ENCODE measurements around the gene MSANTD3. TPM values are rescaled to one million over a fixed set of nuclear protein-coding genes. Genes with fewer than 3 reads are reported as not detected.

MSANTD3 gene
- total and polyA plus RNA-seq, 2 of the 4 experiments (the other 2 are of a cell fraction), result 45.5 to 55.9 TPM

- H3K56ac ChIP-seq (ENCODE audit: extremely low read depth, insufficient read depth, low read length), result no peak overlapping the region
- no peak overlapping the region for H3K14ac ChIP-seq (replicated peaks; ENCODE audit: low read depth, low read length)
- no peaks in the 10 kb centered on the region for H3K9me3 ChIP-seq (ENCODE audit: control insufficient read depth, insufficient read depth, low read length)
- H4K8ac ChIP-seq (ENCODE audit: low read depth in 2 of 2, low read length in 2 of 2), result no peak overlapping the region
- H4K20me1 ChIP-seq (ENCODE audit: insufficient read depth, low read length), result peaks cover 3% of the 10 kb centered on the region; the same call in 1 of the 2 replicates
- H3K79me1 ChIP-seq (ENCODE audit: low read depth in 1 of 2, low read length in 2 of 2), result peaks cover 16 to 31% of the 10 kb centered on the region in 2 experiments
- no peak overlapping the region for H2BK20ac ChIP-seq (ENCODE audit: low read depth, low read length)
- H4K91ac ChIP-seq (ENCODE audit: insufficient read depth, low read depth, low read length), result no peak overlapping the region
- no peak overlapping the region for H2BK5ac ChIP-seq (ENCODE audit: low read depth, low read length, poor library complexity, severe bottlenecking)
- in situ Hi-C loops (cut with MboI; ENCODE audit: low sequenced_read_pairs), result no loop called here
- H2BK120ac ChIP-seq (ENCODE audit: low read depth, low read length), result no peak overlapping the region
- no peak overlapping the region for H2AK9ac ChIP-seq (replicated peaks; ENCODE audit: low read depth, low read length, poor library complexity)
- H3K4me1 ChIP-seq (ENCODE audit: control insufficient read depth, insufficient read depth, low read length), result no peaks in the 10 kb centered on the region
- H3K27me3 ChIP-seq (ENCODE audit: control insufficient read depth, insufficient read depth, low read length), result no peaks in the 10 kb centered on the region
- no peak overlapping the region; the same call in 1 of the 2 replicates for H3K18ac ChIP-seq (ENCODE audit: low read depth, low read length)
- no TSS peak for BruUV-seq (replicated peaks)
- H3K4me3 ChIP-seq (ENCODE audit: insufficient read depth, low read depth, low read length), result peak overlapping the region; percentile 90
- peak overlapping the region; percentile 69 for H3K9ac ChIP-seq (ENCODE audit: low read depth, low read length)
- 0 out of 2 replicates have a peak, but pooled peaks have one; percentile 16 for TF ChIP-seq MXI1 (IDR thresholded peaks at IDR 0.05; ENCODE audit: borderline replicate concordance, low read depth, low read length)
- no peak for TF ChIP-seq CTCF (conservative IDR thresholded peaks at IDR 0.05; ENCODE audit: low read depth, low read length)
- no peak overlapping the region for H2BK15ac ChIP-seq (ENCODE audit: low read depth, low read length)
- WGBS, 2 experiments (ENCODE audit: extremely low coverage in 2 of 2, insufficient read length in 1 of 2), result 0% methylated on average over 56 of the region's 108 CpGs; no CpG with 5 or more reads in 1 of the 2 experiments
- ChIA-PET POLR2A (ENCODE audit: unreplicated experiment) (interaction anchor here (0.6 kb wide), 1 partner anchor 34 kb away, joined by 3 read pairs; no protein-coding TSS in a partner anchor), CTCF (interaction anchor here (0.6 kb wide), 1 partner anchor 116 kb away, joined by 3 read pairs; no protein-coding TSS in a partner anchor)
- DNase-seq, result peak; percentile 29
- H3K27ac ChIP-seq (ENCODE audit: insufficient read depth, low read length), result peak overlapping the region; percentile 11; the same call in 1 of the 2 replicates
- peaks cover 5% of the 10 kb centered on the region; the same call in 1 of the 2 replicates for H3K9me1 ChIP-seq (ENCODE audit: insufficient read depth, low read length)
- peak overlapping the region; percentile 85 for H3K4me2 ChIP-seq (ENCODE audit: low read depth, low read length)
- no peak overlapping the region for H3K4ac ChIP-seq (ENCODE audit: low read depth, low read length)
- H3K36me3 ChIP-seq (ENCODE audit: control insufficient read depth, insufficient read depth, low read length), result no peaks in the 10 kb centered on the region
- no peak overlapping the region for H4K5ac ChIP-seq (ENCODE audit: low read depth, low read length)
- dilution Hi-C loops (cut with HindIII; ENCODE audit: low sequenced_read_pairs, unreplicated experiment), result no loop called here
- peak overlapping the region; percentile 91 for H2AFZ ChIP-seq (replicated peaks; ENCODE audit: low read length, poor library complexity)
- H2AK5ac ChIP-seq (ENCODE audit: low read depth, low read length), result no peak overlapping the region; the same call in 1 of the 2 replicates
- H3K23ac ChIP-seq (ENCODE audit: low read depth, low read length), result no peak overlapping the region
- intact Hi-C loops (cut with micrococcal nuclease), result loop anchor here (2.0 kb wide), 1 partner anchor 121 kb away; no protein-coding TSS in a partner anchor
- peak; percentile 86 for ATAC-seq (ENCODE audit: low read depth)
These were observed 46.5 kb downstream of the MSANTD3 start for GRCh38 chr9:100473276-100474081.
